HG02763 (cell line): ENCODE measurements around the gene DGUOK.
"Not testable (repeated sequence)": the region's sequence is repeated elsewhere in the genome, so short reads cannot be mapped to it uniquely, and the experiment has no call there.

Experiments
- ATAC-seq: cut with Tn5 transposase; IDR thresholded peaks from one replicate; pipeline ENCODE4 v1.9.1; 2021; ENCODE audit warnings: mild to moderate bottlenecking, moderate library complexity; ENCODE audit not compliant: unreplicated experiment

DGUOK gene

DNA sequence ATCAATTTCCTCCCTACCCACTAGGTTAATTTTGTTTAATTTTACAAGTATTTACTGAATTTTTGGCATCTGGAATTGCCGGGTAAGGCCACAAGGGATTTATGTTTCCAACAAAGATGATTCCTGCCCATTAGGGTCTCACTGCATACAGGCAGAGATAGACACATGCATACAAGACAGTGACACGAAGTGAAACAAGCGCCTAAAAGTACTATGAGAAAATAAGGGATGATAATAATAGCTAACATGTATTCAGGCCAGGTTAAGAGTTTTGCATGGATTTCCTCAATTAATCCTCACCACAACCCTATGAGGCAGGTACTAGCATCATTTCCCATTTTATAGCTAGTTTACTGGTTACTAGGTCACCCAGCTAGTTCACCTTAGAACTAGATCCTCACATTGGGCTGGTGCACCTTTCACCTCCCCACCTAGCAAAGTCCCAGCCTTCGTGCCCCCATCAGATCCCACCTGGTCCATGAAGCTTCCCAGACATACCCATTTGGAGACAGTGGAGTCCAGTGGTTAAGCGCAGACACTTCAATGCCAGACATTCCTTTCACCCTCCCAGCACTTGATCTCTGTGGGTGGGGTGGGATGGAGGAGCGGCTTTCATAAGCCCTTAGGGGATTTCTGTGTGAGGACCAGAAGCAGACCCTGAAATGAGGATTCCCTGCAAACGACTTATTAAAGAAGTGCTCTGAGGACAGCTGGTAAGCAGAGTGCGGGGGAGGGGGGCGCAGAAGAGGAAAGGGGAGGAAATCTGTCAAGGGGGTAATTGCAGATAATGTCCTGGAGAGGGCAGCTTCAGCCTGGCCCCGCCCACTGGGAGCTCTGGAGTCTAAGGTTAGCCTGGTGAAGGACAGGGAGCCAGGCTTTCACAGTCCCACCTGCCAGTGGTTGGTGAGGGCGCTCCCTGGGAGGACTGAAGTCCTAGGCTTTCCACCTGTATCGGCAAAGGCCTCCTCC, 5.8 kb upstream of the DGUOK start:
- ATAC-seq, result no peak

DNA sequence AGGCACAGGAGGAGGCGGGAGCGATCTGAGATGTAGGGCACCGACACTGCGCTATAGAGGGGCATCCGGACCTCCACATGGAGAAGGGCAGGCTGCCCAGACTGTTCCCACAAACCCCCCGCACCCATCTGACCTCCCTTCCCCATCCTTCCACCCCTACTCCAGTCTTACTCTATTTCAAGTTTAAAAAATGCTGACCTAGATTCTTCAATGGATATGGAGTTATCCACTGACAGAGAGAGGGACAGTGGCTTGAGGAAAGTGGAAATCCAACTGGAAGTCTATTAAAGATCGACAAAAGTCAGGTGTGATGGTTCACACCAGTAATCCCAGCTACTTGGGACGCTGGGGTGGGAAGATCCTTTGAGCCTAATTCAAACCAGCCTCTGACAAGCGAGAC, 5.1 kb upstream of the DGUOK start:
- no peak for ATAC-seq

- no peak for ATAC-seq
Measured at GRCh38 chr2:73922681-73923080, 4.0 kb upstream of the DGUOK start.

DNA sequence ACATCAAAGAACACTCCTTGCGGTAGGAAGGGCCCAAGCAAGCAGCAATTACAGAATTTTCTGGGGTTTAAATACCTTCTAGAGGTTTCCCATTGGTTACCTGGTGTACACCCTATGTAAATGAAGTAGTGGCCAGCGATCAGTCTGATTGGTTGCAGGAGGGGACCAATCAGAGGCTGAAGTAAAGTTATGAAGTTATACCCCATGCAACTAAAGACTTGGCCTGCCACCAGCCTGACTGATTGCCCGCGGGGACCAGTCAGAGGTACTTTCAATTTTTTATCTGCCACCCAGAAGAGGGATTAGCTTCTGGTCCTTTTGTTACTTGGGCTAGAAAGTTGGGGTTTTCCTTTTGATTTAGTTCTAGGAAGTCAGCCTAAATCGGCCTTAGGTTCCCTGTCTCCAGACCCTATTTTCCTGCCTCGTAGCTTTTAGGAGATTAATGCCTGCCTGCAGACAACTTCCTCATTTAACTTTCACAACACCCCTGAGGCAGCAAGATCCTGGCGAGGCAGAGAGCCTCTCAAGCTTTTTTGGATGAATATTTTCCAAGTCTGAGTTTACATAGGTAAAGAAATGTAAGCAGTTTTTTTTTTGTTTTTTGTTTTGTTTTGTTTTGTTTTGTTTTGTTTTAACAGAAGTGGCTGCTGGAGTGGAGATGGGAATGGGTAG, 1.5 kb upstream of the DGUOK start:
- ATAC-seq, result no peak

DNA sequence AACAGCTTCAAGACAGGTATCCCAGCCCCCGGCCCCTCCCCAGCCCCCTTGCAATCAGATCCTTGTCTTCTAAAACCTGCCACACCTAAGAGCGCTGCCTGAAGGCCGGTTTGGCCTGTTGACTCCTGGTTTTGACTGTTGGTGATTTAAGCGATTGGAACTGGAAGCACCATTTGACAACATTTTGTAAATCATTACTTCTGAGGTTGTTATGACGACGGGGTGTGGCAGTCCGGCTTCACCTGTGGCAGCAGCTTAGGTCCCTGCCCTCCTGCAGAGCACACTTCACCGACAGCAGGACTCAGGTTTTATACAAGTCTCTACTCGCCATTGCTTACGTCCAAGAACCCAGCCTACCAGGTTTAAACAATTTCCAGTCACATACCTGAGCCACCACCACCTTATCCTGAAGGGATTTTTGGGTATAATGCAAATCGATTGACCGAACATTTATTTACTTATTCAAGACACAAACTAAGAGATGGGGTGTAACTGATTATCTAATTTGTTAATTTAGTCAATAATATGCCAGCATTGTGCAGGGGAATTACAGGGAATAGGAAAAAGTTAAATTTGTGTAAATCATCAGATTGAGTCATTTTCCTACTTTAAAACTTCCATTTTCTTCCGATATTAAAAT, 707 bp upstream of the DGUOK start:
- ATAC-seq, result no peak

GRCh38 chr2:73927344-73927743, 664 bp downstream of the DGUOK start:
- no peak for ATAC-seq

- ATAC-seq, result no peak
Measured at GRCh38 chr2:73928963-73929347, 2.3 kb downstream of the DGUOK start.

DNA sequence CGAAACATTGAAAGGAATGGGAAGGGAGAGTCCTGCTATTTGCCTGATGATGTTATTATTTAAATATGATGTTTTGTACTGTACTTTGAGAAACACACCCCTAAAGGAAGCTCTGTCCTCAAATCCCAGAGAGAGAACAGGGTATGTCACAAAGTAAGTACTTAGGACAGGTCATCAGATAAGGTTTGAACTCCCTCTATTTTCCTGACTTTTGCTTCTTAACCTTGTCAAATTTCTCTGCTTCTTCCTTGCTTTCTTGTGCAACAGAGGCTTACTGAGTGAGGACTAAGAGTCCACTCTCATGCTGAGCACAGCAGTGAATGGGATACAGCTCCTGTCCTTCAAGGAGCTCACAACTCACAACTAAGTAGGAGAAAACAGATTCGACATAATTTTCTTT, 3.7 kb downstream of the DGUOK start:
- ATAC-seq, result no peak

- ATAC-seq, result no peak
Measured at GRCh38 chr2:73931531-73932500, 5.1 kb downstream of the DGUOK start.

DNA sequence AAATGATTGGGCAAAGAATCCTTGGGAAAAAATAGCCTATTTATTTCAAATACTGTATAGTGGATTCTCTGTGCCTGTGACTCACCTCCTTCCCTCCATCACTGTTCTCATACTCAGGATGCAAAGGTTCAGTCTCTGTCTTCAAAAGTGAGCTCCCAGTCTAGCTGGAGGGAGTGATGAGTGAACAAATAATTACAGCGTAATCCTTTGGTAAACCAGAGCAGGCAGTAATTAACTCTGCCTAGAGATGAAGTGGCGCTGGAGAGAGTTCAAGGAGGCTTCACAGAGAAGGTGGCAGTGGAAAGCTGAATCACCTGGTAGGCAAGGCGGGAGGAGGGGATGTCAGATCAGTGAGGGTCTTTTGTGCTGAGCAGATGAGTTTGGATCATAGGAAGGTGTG, 6.5 kb downstream of the DGUOK start:
- no peak for ATAC-seq

GRCh38 chr2:73935641-73936040, 9.0 kb downstream of the DGUOK start:
- no peak for ATAC-seq

DNA sequence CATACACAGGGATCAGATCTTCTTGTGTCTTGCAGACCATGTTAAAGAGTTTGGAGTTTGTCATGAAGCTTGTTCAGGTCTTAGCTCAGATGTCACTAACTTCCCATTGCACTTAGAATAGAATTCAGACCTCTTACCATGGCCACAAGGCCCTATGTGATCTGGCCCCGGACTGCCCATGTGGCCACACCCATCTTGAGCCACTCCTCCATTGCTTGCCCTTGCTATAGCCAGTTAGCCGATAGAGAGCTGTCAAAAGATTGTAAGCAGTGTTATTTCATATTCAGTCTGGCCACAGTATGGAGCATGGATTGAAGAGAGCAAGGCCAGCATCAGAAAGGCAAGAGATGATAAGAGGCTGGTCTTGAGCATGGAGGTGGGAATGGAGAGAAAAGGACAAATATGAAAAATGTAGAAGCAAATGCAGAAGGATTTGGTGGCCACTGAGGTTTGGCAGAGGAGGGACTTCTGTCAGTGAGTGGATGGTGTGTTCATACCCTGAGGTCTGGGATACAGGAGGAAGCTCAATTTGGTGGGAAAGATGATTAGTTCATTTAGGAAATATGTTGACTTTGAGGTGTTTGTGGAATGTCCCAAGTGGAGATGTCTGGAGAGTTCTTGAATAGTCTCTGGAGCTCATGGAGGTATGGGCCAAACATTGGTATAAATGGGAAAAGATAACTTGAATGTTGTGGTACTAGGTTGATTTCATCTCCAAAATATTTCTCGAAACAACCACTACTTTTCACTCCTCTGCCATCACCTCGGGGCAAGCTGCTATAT, 10.6 kb downstream of the DGUOK start:
- ATAC-seq, result no peak

DNA sequence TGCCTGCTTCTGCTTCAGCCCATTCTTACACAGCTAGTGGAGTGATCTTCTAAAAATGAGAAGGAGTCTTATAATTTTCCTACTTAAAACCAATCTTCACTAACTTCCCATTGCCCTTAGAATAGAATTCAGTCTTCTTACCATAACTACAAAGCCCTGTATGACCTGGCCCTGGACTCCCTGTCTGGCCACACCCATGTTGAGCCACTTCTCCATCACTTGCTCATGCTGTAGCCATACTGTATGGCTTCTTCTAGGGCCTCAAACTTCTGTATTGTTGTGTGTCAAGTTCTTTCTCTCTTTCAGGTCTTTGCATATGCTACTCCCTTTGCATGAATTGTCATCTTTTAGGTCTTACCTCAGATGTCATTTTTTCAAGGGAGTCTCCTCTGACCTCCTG, 11.2 kb downstream of the DGUOK start:
- ATAC-seq, result no peak

DNA sequence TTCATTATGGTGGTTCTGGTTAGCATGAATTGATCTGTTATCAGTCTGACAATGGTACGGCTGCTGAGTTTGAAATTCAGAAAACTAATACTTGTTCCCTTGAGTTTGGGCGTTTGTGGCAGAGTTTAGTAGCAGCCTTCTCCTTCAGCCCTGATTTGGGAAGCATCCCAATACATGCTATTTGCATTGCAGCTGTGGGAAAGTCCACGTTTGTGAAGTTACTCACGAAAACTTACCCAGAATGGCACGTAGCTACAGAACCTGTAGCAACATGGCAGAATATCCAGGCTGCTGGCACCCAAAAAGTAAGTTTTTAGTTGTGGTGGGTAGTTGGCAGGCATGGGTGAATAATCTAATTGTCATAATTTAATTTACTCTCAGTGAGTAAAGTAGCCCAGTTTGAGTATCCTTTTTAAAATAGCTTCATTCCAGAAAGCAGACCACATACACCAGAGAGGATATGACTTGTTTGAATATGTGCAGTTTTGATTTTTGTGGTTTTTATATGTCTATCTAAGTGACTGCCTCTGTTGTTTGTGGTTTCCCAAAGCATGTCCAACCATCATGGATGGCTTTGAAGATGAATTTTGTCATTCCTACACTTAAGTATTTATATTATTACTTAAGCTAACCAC, 12.2 kb downstream of the DGUOK start:
- ATAC-seq, result no peak

DNA sequence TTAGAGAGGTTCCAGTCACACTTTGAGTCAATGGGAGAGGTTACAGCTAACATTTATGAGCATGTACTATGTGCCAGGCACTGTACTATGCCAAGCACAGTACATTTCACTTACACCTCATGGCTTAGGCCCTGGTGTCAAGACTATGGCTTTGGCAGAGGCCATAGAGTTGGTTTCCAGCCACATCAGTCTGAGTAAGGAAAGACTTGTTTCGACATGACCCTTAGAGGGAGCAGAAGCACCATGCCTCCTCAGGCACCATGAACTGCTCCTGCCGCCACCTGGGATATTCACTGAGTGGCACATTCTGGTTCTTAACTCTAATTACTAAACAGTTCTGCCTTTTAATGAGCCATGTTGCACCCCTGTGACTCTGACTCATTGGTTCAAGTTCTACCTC, 12.7 kb downstream of the DGUOK start:
- ATAC-seq, result no peak

- not testable (repeated sequence) for ATAC-seq
Measured at GRCh38 chr2:73940066-73940465, 13.4 kb downstream of the DGUOK start.

GRCh38 chr2:73942664-73943063, 16.0 kb downstream of the DGUOK start:
- no peak for ATAC-seq

DNA sequence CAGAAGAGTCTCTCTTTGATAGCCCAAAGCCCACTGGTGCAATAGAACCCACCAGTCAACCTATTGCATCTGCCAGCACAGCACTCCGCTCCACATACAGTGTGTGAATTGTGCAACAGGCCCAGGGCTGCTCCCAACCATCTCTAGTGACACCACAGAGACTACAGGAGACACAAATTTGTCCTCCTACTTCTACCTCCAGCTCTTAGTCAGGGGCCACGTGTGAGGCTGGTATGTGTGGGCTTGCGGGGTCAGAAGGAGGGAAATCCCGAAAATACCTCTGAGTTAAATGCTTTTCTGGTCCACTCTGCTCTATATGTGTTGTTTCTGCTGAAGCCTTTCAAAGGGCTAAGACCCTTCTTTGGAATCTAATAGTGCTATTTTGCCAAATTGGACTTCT, 18.0 kb downstream of the DGUOK start:
- ATAC-seq, result no peak

DNA sequence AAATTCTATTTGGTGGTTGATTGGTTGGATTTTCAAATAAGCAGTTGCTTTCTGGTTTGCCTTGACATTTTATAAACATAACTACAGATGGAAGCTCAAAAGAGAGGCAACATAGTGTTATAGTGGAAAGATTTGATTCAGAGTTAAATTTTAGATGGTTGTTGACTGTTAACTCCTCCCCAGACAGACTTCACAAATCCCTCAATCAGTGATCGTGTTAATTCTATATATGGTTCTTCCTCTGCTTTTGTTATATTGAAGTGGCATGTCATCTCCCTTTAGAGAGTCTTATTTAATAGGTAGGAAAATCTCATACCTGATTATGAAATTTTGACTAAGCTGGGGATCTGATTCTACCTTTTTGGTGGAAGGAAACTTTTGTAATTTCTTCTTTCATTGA, 19.5 kb downstream of the DGUOK start:
- ATAC-seq, result no peak
